Measurements from ENCODE around the gene GTPBP4.

GTPBP4 gene

DNA sequence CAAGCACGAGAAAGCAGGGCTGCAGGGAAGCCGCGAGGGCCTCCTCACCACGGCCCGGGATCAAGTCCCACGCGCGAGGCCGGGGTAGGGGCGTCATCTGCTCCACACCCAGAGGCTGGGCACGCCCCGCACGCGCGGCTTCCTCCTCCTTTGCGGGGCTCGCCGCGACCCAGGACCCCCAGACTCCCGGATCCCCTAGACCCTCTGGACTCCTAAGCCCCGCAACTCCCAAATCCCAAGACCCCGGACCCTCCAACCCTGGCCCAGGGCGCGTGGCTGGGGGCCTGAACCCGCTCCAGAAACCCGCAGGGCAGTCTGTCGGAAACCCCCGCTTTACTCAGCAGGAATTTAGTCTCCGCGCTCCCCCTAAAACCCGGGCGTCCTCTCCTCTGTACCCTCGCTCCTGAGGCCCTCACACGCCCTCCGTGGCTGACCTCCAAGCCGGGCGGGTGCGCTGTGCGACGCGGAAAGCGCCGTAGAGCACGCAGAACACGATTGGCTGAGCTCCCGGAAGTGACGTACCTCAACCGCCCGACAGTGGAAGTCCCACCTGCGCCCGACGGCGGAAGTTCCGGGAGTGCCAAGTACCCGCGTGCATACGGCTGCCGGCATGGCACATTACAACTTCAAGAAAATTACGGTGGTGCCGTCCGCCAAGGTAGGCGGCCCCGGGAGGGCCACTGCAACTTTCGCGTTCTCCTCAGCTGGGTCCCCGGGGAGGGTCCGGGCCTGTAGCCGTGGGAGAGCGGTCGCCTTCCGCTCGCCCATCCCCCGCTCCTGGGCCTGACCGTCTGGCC is at the start of gene GTPBP4:
Gene GTPBP4 (plus strand): TSS at position 565 of the 797 bp plus-strand sequence. CDS start 46 bp downstream, at position 611.
- peak; percentile 91 for DNase-seq (ENCODE audit: low spot score)

DNA sequence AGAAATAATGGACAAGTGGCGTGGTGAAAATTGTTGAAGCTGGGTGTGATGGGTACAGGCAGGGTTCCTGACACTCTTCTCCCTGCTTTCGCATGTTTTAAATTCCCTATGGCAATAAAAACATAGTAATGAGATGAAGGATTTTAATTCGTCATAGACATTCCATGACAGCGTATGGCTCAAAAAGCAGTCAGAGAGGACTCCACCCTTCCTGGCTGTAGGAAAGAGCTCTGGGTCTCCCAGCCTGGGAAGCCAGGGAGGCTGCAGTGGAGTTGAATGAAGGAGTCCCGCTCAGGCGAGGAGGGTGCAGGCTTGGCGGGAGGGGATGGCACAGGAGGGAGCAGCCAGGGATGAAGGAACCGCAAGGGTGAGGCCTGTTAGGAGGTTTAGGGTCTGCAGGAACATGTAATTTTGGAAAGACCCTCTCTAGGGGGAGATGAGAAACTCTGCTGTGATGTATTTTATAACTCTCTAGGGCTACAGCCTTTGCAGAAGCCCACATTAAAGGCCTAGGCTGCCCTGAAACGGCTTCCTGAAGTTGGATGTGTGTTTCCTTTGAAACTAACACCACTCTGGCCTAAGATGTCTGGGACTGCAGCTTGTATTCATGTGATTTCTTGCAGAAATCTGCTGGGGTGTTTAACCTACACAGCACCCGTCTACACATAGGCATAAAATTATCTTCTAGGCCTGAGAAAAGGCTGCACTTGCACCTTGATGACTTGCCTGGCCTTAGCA is 49.1 kb upstream of the GTPBP4 start:
- no peak for DNase-seq (ENCODE audit: low spot score)

DNA sequence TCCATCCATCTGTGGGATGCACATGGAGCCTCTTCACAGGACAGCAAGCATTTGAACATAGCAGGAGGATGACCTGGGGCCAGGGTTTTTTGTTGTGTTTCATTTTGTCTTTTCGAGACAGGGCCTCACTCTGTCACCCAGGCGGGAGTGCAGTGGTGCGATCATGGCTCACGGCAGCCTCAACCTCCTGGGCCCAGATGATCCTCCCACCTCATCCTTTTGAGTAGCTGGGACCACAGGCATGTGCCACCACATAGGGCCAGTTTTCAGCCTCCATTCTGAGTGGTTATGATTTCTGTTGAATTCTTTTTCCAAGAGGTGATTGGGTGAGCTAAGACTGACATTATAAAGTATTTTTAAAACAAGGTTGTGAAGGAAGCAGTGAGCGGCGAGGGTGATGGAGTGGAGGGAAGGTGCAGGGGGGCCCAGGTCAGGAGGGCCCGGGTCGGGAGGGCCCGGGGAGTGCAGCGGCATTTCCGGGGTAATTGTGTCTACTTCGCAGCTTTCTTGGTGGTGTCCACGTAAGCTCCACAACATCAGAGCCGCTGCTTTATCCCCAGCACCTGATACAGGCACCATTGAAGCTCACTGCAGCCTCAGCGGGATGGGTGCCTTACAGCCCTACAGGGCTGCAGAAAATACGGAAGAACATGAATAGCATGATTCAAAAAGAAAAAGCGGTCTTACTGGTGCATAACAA is 44.8 kb upstream of the GTPBP4 start:
- DNase-seq (ENCODE audit: low spot score) = no peak

DNA sequence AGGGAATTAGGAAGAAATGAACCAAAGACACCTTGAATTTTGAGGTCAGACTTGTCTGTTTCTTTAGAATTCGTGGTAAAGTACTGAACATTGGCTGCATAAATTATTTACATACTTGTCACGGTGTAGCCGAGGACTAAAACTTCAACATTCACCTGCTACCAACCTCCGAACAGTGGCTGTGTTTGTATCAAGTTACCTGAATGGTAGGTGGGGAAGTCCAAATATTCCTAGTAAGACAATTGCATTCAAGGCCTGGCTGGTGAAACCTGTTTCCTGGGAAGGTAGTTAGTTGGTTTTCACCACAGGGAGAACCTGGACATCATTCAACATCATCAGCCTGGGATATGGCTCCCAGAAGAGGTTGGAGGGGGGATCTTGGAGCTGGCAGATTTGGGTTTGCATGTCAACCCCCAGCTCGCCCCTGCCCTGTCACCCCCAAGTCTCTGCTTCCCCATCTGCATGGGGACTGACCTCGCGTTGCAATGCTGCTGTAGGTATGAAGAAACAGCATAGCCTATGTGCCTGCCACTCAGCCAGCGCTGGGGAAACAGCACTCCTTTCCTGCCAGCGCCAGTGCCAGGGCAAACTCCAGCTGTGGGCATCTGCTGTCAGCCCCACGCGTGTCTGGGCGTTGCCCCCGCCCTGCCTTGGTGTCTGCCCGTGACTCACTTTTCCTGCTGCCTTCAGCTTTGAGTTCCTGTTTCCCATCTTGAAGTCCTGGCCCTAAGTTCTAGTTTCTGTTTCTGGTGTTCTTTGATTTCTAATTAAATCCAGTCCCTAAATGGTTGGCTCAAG is 44.0 kb upstream of the GTPBP4 start:
- no peak for DNase-seq (ENCODE audit: low spot score)

DNA sequence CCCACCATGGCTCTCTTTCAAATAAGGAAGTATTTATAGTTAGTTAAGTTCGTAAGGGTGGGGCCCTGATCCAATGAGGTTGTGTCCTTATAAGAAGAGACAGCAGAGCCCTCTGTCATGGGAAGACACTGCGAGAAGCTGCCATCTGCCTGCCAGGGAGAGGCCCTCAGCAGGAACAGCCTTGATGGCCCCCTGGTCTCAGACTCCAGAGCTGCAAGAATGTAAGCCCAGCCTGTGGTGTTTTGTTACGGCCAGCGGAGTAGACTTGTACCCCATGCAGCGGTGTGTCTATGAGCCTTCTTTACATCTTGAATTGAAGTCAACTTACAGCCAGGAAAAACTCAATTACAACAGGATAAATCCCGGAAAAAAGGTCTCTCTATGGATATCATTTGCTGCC is 42.5 kb upstream of the GTPBP4 start:
- no peak for DNase-seq (ENCODE audit: low spot score)

DNA sequence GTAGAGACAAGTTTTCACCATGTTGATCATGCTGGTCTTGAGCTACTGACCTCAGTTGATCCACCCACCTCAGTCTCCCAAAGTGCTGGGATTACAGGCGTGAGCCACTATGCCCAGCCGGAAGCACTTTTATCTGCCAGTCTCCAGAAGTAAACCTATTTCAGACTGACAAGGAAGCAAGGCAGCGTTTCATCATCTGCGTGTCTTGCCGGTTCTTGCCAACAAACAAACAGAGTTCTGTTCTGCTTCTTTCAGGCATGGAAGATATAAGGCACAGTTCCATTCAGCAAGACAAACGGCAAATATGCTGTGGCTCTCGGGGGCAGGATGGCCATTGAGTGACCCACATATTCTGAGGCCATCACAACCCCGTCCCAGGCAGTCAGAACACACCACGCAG is 41.2 kb upstream of the GTPBP4 start:
- DNase-seq (ENCODE audit: low spot score) = peak; percentile 26

DNA sequence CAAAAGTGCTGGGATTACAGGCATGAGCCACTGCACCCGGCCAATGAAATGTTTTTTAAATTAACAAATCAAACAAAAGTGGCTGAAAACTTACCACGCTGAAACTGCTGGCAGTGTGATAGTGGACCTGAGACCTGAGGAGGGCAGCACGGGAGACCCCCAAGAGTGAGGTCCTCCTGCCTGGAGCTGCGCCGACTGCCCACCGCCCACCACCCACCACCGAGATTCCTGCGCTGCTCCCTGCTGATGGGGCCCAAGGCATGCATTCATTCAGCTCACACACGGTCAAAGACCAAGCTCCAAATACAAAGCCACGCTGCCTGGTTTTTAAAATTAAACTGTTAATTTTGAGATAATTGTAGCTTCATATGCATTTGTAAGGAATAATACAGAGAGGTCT is 40.4 kb upstream of the GTPBP4 start:
- DNase-seq (ENCODE audit: low spot score) = no peak

DNA sequence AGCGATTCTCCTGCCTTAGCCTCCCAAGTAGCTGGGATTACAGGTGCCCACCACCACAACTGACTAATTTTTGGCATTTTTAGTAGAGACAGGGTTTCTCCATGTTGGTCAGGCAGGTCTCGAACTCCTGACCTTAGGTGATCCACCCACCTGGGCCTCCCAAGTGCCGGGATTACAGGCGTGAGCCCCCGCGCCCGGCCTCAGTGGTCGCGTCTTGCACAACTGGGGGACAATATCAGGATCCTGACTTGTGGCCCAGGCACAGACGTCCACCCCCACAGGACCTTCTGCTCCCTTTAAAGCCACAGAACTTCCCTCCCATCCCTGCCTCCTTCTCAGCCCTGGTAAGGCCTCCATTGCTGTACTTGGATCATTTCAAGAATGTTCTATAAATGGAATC is 39.9 kb upstream of the GTPBP4 start:
- DNase-seq (ENCODE audit: low spot score) = no peak

DNA sequence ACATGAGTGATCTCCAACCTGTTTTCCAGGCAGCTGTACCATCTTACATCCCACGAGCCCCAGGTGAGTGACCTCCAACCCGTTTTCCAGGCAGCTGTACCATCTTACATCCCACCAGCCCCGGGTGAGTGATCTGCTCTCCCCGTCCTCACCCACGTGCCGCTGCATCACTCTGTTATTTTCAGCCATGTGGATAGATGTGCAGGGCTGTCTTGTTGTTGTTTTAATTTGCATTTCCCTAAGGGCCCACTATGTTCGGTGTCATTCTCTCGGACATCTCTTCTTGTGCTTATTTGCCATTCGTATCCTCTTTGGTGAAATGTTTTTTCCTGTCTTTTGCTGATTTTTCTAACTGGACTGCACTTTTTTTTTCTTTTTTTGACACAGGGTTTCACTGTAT is 38.8 kb upstream of the GTPBP4 start:
- no peak for DNase-seq (ENCODE audit: low spot score)

DNA sequence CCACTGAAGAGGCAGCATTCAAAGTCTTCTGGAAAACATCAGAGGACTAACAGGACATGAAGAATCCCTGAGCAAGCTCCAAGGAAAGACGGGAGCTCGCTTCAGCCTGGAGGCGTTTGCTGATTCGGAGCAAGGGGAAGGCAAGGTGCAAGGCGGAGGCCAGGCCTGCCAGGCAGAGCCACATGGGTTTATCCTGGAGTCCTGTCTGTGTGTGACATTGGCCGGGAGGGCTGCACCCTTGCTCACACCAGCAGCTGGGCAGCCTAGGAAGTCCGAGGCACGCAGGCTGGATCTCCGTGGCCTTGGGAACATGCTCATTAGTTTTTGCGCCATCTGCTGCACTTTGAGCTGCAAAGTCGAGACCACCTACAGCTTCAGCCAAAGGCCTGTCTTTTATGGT is 34.4 kb upstream of the GTPBP4 start:
- DNase-seq (ENCODE audit: low spot score) = no peak

DNA sequence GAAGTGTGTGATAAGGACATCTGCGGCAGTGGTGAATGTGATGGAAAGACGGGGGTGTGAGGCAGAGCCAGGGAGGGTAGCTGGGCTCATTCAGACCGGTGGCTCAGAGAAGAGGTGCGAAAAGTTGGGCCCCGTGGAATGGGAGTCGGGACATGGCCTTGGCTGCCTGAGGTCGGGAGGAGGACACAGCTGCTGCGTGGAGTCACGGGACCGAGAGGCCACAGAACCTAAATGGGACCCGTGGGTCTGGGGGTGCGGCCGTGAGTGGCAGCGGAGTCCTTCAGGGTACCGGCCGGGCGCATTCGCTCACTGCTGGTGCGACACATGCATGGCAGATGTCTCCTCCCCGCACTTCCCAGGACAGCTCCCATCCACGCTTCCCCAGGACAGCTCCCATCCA is 33.8 kb upstream of the GTPBP4 start:
- no peak for DNase-seq (ENCODE audit: low spot score)

DNA sequence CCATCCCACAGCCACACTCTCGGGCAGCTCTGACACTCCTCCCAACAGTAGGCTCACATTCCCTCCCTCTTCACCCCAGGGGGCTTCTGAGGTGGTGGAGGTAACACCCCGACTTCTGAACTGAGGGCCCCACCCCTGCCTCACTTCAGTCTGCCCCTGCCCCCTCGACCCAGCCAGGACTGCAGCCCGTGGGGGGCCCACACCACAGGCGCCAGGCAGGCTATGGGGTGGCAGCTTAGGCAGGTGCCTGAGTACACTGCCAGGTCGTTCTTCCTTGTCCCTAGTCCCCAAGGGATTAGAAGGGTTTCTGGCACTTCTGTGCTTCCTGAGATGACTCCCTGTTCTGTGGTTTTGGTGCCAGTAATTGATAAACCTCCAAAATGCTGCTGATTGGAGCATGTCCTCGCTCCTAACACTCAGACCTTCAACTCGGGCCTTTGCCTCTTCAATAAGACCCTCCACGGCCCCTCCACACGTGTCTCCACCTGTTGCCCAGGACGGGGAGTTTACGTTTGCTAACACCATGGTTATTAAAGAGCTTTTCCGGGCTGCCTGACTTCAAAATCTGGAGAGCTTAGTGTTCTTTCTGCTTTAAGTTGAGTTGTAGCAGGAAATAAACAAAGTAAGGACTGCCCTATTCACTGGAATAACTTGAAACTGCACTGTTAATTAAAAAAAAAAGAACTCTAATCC is 33.0 kb upstream of the GTPBP4 start:
- DNase-seq (ENCODE audit: low spot score) = no peak

DNA sequence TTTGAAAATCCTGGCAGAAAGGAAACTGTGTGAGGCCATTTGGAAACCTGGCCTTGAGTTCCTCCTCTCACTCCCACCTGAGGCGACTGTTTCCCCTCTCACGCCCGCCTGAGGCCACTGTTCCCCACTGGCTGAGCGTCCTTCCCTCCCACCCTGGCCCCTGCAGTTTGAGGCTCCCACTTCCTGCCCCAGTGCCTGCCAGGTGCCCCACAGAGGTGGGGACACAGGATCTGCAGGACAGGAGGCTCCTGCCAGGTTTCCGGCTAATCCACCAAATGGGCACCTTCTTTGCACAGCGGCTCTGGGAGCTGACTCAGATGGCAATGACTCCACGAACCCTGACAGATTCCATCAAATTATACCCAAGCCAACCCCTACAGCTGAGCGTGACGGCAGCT is 32.4 kb upstream of the GTPBP4 start:
- no peak for DNase-seq (ENCODE audit: low spot score)

DNA sequence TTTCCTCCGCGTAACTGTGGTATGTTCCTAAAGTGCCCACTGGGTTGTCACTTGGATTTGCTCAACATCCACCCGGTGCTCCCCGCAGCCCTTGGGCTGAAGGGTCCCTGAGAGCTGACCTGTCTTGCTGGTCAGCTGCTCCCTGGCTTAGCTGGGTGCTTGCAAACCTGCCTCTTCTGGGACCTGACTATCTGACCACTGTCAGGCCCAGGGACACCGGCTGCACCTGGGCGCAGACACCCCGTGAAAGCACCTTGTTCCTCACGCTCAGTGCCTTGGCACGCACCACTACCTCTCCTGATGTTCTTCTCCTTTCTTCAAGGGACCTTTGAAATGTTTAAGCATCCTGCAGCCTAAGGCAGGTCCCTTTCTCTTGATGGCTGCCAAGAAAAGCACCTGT is 30.1 kb upstream of the GTPBP4 start:
- no peak for DNase-seq (ENCODE audit: low spot score)

DNA sequence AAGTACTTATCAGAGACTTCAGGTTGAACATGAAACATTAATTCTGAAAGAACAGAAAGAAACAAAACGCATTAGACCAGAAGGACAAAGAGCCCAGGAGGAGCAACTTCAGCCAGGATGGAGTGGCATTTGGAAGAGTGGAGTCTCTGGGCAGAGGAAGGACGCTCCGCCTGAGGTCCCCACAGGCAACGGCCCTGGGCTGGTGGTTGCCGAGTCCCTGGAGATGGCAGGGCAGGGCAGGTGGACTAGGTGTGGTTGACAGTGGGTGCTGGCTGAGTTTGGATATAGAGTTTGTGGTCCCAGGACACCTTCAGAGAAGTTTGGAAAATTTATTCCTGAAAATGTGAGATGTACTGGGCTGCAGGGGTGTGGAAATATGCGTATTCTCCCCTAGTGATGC is 29.4 kb upstream of the GTPBP4 start:
- DNase-seq (ENCODE audit: low spot score) = no peak

DNA sequence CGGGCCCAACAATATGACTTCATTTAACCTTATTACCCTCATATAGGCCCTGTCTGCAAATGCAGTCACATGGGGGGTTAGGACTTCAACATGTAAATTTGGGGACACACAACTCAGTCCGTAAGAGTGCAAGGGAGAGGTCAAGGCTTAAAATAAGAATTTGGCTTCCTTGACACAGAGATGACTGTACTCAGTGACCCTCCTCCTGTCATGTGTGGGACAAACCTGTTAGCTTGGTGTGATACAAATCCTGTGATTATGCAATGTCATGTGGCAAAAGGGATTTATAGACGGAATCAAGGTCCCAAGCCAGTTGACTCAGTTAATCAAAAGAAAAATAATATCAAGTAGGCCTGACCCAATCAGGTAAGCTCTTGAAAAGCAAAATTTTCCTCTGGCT is 25.9 kb upstream of the GTPBP4 start:
- DNase-seq (ENCODE audit: low spot score) = no peak

DNA sequence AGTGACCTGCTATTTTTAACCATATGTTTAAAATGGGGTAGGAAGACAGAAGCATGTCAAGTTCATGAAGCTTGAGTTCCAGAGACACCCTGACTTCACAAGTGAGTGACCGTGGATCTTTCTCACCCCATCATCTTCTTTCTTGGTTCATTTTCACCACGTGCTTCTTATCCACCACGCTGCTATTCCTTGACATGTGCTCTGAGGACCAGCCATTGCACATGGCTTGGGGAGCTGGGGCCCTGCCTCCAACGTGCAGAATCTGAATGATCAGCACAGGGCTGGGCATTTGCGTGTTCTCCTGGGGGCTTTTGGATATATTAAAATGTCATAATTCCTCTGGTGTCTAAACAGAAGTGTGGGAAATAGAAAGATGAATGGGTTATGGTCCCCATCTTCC is 25.0 kb upstream of the GTPBP4 start:
- no peak for DNase-seq (ENCODE audit: low spot score)

DNA sequence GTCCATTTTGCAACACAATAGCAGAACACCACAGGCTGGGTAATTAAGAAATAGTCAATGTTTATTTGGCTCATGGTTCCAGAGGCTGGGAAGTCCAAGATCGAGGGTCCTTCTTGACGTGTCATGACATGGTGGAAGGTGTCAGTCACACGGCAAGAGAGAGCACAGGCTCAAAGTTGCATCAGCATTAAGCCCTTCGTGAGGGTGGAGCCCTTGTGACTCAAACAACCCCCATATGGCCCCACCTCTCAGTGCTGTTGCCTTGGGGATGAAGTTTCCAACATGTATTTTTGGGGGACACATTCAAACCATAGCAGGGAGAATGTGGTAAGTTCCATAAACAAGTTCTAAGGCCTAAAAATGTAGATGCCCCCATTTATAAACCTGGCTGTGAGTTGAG is 24.6 kb upstream of the GTPBP4 start:
- no peak for DNase-seq (ENCODE audit: low spot score)

DNA sequence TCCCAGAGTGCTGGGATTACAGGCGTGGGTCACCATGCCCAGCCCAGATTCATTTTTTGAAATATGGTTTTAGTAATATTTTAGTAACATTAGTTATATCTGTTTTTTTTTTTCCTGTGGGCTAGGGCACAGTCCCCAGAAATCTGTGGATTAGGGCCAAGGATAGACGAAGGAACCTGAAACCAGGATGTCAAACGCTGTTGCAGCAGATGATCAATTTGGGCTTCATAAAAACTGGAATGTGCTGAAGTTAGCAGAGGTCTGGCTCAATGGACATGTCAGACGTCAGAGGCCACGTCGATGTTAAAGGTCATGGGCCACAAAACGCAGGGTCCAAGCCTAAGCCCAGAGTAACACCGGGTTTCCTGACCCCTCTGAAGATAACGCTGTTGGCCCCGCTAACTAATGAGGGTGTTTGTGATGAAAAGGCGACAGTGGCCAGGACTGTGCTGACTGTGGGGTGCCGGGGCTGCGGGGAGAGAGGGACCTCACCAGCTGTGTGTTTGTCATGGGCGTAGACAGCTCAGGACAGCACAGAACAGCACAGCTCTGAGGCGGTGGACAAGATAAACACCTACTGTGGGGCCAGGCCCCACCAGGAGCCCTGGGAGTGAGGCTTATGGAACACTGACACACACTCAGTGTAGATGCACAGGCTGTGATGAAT is 23.8 kb upstream of the GTPBP4 start:
- no peak for DNase-seq (ENCODE audit: low spot score)

DNA sequence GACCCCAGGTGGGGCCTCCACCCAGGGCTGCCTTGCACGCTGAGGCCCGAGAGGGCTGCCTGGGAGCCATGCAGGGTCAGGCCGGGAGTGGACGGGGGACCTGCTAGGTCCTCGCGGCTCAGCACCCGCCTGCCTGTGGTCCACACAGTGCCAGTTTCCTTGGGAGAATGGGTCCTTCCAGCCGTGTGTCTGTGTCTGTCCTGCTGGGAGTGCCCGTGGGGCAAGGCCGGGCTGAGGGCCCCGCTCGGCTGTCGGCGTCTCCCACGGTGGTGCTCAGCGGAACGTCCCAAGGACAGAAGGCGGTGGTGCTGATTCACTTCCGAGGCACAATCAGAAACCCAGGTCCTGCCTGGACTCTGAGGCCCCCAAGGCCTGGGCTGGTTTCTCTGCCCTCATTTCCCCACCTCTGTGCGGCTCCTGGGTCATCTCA is 23.2 kb upstream of the GTPBP4 start:
- DNase-seq (ENCODE audit: low spot score) = no peak

Measured in COLO829 (cell line).